AG04449 (cell line): ENCODE measurements around the gene CNTD1.

Source experiments
- CTCF ChIA-PET: fragments of 350-600 bp; formaldehyde crosslinking; extraction: SDS; loops from one replicate; lab custom pipeline; 2021; ENCODE audit warnings: antibody characterized with exemption; lab: Yijun Ruan, JAX
- POLR2A ChIA-PET: fragments of 400-600, 350-600 bp; formaldehyde crosslinking; extraction: SDS; loops from one replicate; lab custom pipeline; 2020; ENCODE audit warnings: antibody characterized with exemption, inconsistent platforms; lab: Yijun Ruan, JAX
- DNase-seq: peaks from one replicate; pipeline ENCODE4 v3.0.0-alpha.2; 2010; ENCODE audit warnings: low read depth, low spot score
- H3K4me3 ChIP-seq: 2 replicates; pipeline ENCODE4 v1.5.1; 2011; ENCODE audit warnings: low read depth, mild to moderate bottlenecking, control low read depth, low read length
- TF ChIP-seq, protein P1 (sequence below): IDR thresholded peaks from one replicate; pipeline ENCODE4 v1.5.1; 2011; ENCODE audit warnings: mild to moderate bottlenecking, moderate library complexity, low read length, control low read depth, inconsistent platforms; ENCODE audit not compliant: insufficient read depth; ENCODE audit errors: missing control alignments

The CNTD1 gene

DNA sequence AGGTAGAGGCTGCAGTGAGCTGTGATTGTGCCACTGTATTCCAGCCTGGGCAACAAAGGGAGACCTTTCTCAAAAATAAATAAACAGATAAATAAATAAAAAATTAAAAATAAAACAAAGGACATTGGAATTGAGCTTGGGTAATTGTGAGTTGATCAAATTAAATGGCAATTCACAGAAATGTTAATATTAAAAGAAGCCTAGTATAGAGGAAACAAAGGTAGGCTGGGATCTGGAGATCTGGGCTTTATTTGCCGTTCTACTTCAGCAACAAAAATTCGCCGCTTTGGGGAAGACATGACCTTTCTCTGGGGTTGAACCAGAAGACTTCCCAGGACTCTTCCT, 25.7 kb upstream of the CNTD1 start:
- CTCF ChIA-PET: interaction anchor here (1.0 to 6.1 kb wide), 4 partner anchors 9 to 59 kb away, joined by 3 to 94 read pairs (median 9); partner anchors contain the start of genes BECN1 and RAMP2
- TF ChIP-seq, protein P1, sequence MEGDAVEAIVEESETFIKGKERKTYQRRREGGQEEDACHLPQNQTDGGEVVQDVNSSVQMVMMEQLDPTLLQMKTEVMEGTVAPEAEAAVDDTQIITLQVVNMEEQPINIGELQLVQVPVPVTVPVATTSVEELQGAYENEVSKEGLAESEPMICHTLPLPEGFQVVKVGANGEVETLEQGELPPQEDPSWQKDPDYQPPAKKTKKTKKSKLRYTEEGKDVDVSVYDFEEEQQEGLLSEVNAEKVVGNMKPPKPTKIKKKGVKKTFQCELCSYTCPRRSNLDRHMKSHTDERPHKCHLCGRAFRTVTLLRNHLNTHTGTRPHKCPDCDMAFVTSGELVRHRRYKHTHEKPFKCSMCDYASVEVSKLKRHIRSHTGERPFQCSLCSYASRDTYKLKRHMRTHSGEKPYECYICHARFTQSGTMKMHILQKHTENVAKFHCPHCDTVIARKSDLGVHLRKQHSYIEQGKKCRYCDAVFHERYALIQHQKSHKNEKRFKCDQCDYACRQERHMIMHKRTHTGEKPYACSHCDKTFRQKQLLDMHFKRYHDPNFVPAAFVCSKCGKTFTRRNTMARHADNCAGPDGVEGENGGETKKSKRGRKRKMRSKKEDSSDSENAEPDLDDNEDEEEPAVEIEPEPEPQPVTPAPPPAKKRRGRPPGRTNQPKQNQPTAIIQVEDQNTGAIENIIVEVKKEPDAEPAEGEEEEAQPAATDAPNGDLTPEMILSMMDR: no peak

DNA sequence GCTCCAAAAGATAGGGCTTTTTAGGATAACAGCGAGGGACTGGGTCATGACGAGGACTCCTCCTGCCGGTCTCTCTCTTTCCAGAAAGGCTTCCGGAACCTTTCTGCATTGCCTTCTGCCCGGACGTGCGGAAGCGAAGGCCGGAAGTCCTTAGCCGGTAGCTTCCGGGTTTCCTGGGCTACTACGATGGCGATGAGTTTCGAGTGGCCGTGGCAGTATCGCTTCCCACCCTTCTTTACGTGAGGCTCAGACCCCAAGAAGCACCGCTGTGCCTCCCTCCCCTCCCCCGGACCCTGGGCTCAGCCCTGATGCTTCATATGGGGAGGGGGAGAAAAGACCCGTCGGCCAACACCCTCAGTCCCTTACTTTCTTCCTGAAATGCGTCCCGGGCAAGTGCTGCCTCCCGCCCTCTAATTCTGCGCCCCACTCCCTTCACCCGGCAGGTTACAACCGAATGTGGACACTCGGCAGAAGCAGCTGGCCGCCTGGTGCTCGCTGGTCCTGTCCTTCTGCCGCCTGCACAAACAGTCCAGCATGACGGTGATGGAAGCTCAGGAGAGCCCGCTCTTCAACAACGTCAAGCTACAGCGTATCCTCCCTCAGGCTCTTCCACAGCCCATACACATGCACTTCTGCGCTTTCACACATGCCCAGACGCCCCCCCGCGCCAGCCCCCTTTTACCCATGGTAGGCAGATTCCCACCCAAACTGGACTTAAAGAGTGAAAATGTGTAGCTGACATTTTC, 25.2 kb upstream of the CNTD1 start, which contains the start of gene VPS25:
Gene VPS25, plus strand, starts transcription at position 160 of the 746 bp plus-strand sequence. Its CDS starts 27 bp downstream, at position 187.
- TF ChIP-seq, protein P1: peak; percentile 37
- DNase-seq: no peak
- ChIA-PET CTCF (interaction anchor here (1.0 to 6.1 kb wide), 4 partner anchors 9 to 59 kb away, joined by 3 to 94 read pairs (median 9); partner anchors contain the start of genes BECN1 and RAMP2), POLR2A (interaction anchor here (0.6 to 1.9 kb wide), 8 partner anchors 8 to 95 kb away, joined by 3 to 5 read pairs (median 3); partner anchors contain the start of gene BECN1)
- peak within 1 kb of the TSS; percentile 91 for H3K4me3 ChIP-seq

More for the DNA sequence above, 25.7 kb upstream of the CNTD1 start:
- peak overlapping the region; percentile 91 for H3K4me3 ChIP-seq
- POLR2A ChIA-PET: interaction anchor here (1.4 to 1.9 kb wide), 3 partner anchors 9 to 18 kb away, joined by 3 to 5 read pairs (median 5); no protein-coding TSS in a partner anchor
- DNase-seq: no peak

DNA sequence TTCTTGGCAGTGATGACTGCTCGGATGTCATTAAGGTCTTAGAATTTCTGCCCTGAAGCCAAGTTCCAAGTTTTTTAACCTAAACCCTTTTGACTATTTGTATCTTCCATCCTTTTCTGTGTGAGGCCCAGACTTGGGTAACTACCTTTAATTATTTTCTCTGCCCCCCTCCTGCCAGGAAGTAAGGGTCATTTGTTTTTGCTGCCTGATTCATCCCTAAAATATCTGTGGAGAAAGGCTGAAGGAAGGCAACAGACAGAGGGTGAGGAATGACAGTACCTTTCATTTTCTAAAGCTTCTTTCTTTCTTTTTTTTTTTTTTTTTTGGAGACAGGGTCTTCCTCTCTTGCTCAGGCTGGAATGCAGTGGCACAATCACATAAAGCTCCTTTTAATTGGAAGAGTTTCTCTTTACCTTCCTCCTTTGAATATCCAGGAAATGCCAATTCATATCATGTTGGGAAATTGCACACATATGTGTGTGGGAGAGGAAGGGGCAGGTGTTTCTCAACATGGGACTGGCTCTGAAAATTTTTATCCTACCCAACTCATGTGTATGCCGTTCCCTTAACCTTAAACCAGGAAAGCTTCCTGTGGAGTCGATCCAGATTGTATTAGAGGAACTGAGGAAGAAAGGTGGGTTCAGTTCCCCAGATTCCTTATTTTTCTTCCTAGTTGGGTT, 24.5 kb upstream of the CNTD1 start:
- ChIA-PET CTCF (interaction anchor here (1.2 to 6.1 kb wide), 4 partner anchors 8 to 50 kb away, joined by 3 to 94 read pairs (median 9); partner anchors contain the start of genes BECN1 and RAMP2), POLR2A (interaction anchor here (0.7 to 1.9 kb wide), 6 partner anchors 9 to 96 kb away, joined by 3 to 5 read pairs (median 3); partner anchors contain the start of gene BECN1)
- no peak for DNase-seq
- TF ChIP-seq, protein P1: no peak
- peak overlapping the region; percentile 91 for H3K4me3 ChIP-seq

DNA sequence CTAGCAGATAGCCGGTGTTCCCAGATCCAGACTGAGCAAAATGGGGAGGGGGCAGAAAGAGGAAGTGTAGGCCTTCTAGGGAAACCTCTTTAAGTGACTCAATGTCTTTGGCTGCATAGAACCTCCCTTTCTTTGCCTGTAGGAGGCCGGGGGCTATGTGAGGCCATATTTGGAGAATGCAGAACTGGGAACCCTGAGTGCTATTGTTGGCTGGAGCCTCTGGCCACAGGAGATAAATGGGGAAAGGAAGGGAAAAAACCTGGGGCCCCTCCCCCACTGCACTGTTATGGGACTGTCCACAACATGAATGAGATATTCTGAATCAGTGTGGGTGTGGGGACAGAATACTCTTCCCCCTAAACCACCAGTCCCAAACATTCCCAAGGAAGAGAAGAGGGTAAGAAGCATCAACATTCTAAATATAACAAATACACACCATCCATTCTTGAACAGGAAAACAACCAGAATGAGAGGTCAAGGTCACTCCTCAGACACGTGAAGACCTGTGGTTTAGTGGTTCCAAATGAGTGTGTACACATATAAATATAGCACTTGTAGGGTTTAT, 23.0 kb upstream of the CNTD1 start:
- no peak for DNase-seq
- ChIA-PET CTCF (no interaction called here), POLR2A (interaction anchor here (0.6 kb wide), 1 partner anchor 9 kb away, joined by 3 read pairs; no protein-coding TSS in a partner anchor)
- no peak overlapping the region for H3K4me3 ChIP-seq
- TF ChIP-seq, protein P1: no peak

DNA sequence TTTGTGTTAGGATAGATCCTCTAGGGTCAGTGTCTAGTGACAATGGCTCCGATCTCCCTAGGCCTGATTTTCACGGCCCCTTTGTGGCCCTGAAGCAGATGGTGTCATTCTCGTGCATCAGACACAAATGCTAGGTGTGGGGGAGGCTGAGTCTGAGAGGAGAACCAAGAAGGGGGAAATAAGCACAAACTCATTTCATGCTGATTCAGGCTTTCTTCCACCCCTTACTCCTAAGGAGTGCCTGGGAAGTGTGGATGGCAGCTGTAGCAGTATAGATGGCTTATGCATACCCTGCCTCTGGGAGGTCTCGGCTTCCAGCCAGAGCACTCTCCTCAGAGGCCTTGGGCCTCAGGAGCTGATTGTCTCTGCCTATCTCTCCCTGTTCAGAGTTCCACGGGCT, 20.1 kb upstream of the CNTD1 start:
- CTCF ChIA-PET: interaction anchor here (1.8 to 5.8 kb wide), 3 partner anchors 15 to 46 kb away, joined by 4 to 34 read pairs (median 7); partner anchors contain the start of gene BECN1
- POLR2A ChIA-PET: no interaction called here
- TF ChIP-seq, protein P1: no peak
- no peak for DNase-seq
- no peak overlapping the region for H3K4me3 ChIP-seq
